D341Med (cell line): ENCODE data around the gene NFATC1.

Source experiments
- DNase-seq: peaks from one replicate; pipeline ENCODE4 v3.0.0; 2012; ENCODE audit warnings: low spot score

The NFATC1 gene

GRCh38 chr18:79540161-79540903 lies 144.6 kb downstream of the NFATC1 start:
- no peak for DNase-seq

GRCh38 chr18:79540904-79541282 lies 145.2 kb downstream of the NFATC1 start:
- no peak for DNase-seq

GRCh38 chr18:79542213-79542612 lies 146.5 kb downstream of the NFATC1 start:
- DNase-seq = no peak

- DNase-seq = no peak
Measured at GRCh38 chr18:79542876-79543750, 147.4 kb downstream of the NFATC1 start.

- no peak for DNase-seq
Measured at GRCh38 chr18:79543861-79544385, 148.2 kb downstream of the NFATC1 start.

- DNase-seq = no peak
Measured at GRCh38 chr18:79544386-79544963, 148.7 kb downstream of the NFATC1 start.

GRCh38 chr18:79545255-79545654 lies 149.5 kb downstream of the NFATC1 start:
- no peak for DNase-seq

GRCh38 chr18:79545736-79546171 lies 150.0 kb downstream of the NFATC1 start:
- DNase-seq = no peak

- no peak for DNase-seq
Measured at GRCh38 chr18:79546781-79547272, 151.1 kb downstream of the NFATC1 start.

- no peak for DNase-seq
Measured at GRCh38 chr18:79547413-79548076, 151.8 kb downstream of the NFATC1 start.

- no peak for DNase-seq
Measured at GRCh38 chr18:79548077-79548450, 152.3 kb downstream of the NFATC1 start.

GRCh38 chr18:79548621-79548985 lies 152.9 kb downstream of the NFATC1 start:
- DNase-seq = no peak

- no peak for DNase-seq
Measured at GRCh38 chr18:79548986-79549637, 153.4 kb downstream of the NFATC1 start.

- no peak for DNase-seq
Measured at GRCh38 chr18:79549638-79550000, 153.9 kb downstream of the NFATC1 start.

- DNase-seq = no peak
Measured at GRCh38 chr18:79552140-79552631, 156.5 kb downstream of the NFATC1 start.

GRCh38 chr18:79552696-79553095 lies 157.0 kb downstream of the NFATC1 start:
- DNase-seq = no peak

- no peak for DNase-seq
Measured at GRCh38 chr18:79553154-79553553, 157.4 kb downstream of the NFATC1 start.

- DNase-seq = no peak
Measured at GRCh38 chr18:79553696-79554095, 158.0 kb downstream of the NFATC1 start.

GRCh38 chr18:79554321-79554720 lies 158.6 kb downstream of the NFATC1 start:
- DNase-seq = no peak

GRCh38 chr18:79554945-79555645 lies 159.4 kb downstream of the NFATC1 start:
- DNase-seq = no peak

GRCh38 chr18:79555885-79556284 lies 160.2 kb downstream of the NFATC1 start:
- no peak for DNase-seq
